ENCODE data around the gene F10. TPM values are rescaled to one million over a fixed set of nuclear protein-coding genes. Genes with fewer than 3 reads are reported as not detected.

F10 gene
- polyA plus RNA-seq, 1 of the 3 experiments (the other 2 are of a cell fraction): 12.5 TPM

DNA sequence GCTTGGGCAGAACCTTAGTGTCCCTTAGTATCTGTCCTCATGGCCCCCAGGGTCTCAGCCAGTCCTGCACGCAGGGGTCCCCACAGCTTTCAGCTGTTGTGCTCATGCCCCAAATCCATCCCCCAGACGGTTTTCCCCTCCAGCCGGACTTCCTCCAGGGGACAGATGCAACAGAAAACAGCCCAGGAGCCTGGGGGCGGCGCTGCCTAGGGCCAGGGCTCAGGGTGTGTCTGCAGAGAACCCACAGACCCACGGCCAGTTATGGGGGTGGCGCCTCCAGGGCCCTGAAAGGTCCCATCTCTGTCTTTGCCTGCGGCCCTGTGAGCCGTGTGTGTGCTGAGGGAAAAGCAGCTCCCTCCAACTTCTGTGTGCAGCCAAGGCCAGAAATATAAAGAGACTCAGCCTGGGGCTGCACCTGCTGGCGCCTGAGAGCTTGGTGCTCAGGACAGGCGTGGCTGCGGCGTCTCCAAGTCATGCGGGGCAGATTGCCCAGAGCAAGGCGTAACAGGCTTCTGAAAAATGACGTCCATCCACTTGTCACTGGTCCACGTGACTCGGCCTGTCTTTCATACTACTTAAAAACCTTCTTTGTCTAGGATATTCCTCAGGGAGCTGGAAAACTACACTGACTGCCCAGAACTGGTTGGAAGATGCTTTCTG lies 39.1 kb upstream of the F10 start:
- Histone ChIP-seq H2AFZ (ENCODE audit: low read depth) (no peak overlapping the region), H3K4me2 (no peak overlapping the region), H3K36me3 (replicated peaks in 1 of 2; ENCODE audit: control insufficient read depth in 1 of 2, insufficient read depth in 2 of 2, low read length in 1 of 2) (no peaks in the 10 kb centered on the region), H3K4me3 (ENCODE audit: low read depth in 2 of 2, low read length in 1 of 2) (no peak overlapping the region), H3K27ac (ENCODE audit: low read depth in 2 of 2, low read length in 1 of 2) (no peak overlapping the region), H3K9me2 (no peaks in the 10 kb centered on the region), H3K9ac (no peak overlapping the region), H3K79me2 (ENCODE audit: insufficient read depth) (no peaks in the 10 kb centered on the region), H3F3A (replicated peaks; ENCODE audit: insufficient read depth) (no peaks in the 10 kb centered on the region), H3K9me3 (no peaks in the 10 kb centered on the region), H3K27me3 (ENCODE audit: insufficient read depth) (no peaks in the 10 kb centered on the region), H3K4me1 (ENCODE audit: control insufficient read depth in 1 of 2, insufficient read depth in 2 of 2, low read depth in 1 of 2, low read length in 1 of 2) (peaks cover 0 to 4% of the 10 kb centered on the region in 2 experiments; a peak in 1 of 4 replicates), H4K20me1 (ENCODE audit: insufficient read depth) (no peaks in the 10 kb centered on the region)
- ChIA-PET POLR2A (no interaction called here), CTCF (interaction anchor here (1.4 kb wide), 1 partner anchor 54 kb away, joined by 5 read pairs; no protein-coding TSS in a partner anchor)
- TF ChIP-seq TCF12 (IDR thresholded peaks at IDR 0.05) (no peak), FOXM1 (IDR thresholded peaks at IDR 0.05; ENCODE audit: low read depth) (no peak)
- 61% methylated on average over 11 of the region's 18 CpGs for WGBS (ENCODE audit: low lambda C conversion rate)
- no peak for DNase-seq

DNA sequence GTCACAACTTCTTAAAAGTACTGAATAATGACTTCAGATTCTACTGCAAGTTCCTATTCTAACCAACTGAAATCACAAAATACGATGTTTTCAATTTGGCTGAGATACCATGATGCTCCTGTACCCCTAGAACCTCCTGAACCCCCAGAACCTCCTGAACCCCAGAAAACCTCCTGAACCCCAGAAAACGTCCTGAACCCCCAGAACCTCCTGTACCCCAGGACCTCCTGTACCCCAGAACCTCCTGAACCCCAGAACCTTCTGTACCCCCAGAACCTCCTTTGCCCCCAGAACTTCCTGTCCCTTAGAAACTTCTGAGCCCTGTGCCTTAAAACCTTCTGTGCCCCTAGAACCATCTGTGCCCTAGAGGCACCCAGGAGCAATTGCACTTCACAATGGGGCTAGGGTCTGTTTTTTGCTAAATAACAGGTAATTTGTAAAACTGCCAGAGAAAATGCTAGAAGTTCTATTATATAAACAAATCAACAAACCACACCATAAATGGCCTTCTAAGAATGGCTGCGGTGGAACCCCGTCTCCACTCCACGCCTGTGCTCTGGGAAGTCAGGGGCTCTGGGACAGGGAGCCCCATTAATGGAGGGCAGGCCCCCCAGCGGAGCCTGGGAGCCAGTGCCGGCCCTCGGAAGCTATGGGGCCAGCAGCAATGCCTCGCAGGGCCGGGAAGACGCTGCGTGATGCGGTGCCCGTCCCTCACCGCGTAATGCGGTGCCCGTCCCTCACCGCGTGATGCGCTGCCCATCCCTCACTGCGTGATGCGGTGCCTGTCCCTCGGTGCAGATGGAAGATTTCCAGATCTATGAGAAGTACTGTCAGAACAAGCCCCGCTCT lies 38.3 kb upstream of the F10 start:
- H3K79me2 ChIP-seq (ENCODE audit: insufficient read depth): no peaks in the 10 kb centered on the region
- ChIA-PET POLR2A (no interaction called here), CTCF (interaction anchor here (1.3 to 1.4 kb wide), 2 partner anchors 15 to 55 kb away, joined by 3 to 5 read pairs; no protein-coding TSS in a partner anchor)
- no peak overlapping the region for H3K27ac ChIP-seq (ENCODE audit: low read depth in 2 of 2, low read length in 1 of 2)
- no peak overlapping the region for H2AFZ ChIP-seq (ENCODE audit: low read depth)
- no peaks in the 10 kb centered on the region for H3K36me3 ChIP-seq (replicated peaks in 1 of 2; ENCODE audit: control insufficient read depth in 1 of 2, insufficient read depth in 2 of 2, low read length in 1 of 2)
- H3K4me1 ChIP-seq (ENCODE audit: control insufficient read depth in 1 of 2, insufficient read depth in 2 of 2, low read depth in 1 of 2, low read length in 1 of 2): peaks cover 0 to 4% of the 10 kb centered on the region in 2 experiments; a peak in 1 of 4 replicates
- no peaks in the 10 kb centered on the region for H3K27me3 ChIP-seq (ENCODE audit: insufficient read depth)
- no peak overlapping the region for H3K9ac ChIP-seq
- 87% methylated on average over 12 of the region's 25 CpGs for WGBS (ENCODE audit: low lambda C conversion rate)
- H3K4me2 ChIP-seq: no peak overlapping the region
- H3K9me3 ChIP-seq: no peaks in the 10 kb centered on the region
- no peak for TF ChIP-seq RCOR1 (IDR thresholded peaks at IDR 0.05; ENCODE audit: low read length)
- no peak for TF ChIP-seq GATA2 (CRISPR knock-in tag; IDR thresholded peaks at IDR 0.05)
- no peak for TF ChIP-seq NRF1 (IDR thresholded peaks at IDR 0.05; ENCODE audit: low read depth, low read length)
- TF ChIP-seq GABPA (IDR thresholded peaks at IDR 0.05; ENCODE audit: low read depth): no peak
- TF ChIP-seq FOXM1 (IDR thresholded peaks at IDR 0.05; ENCODE audit: low read depth): no peak
- TF ChIP-seq POLR2AphosphoS5 (IDR thresholded peaks at IDR 0.05; ENCODE audit: low read depth, low read length): no peak
- no peak for TF ChIP-seq TAF1 (IDR thresholded peaks at IDR 0.05; ENCODE audit: borderline replicate concordance, low read depth, low read length)
- TF ChIP-seq YY1 (IDR thresholded peaks at IDR 0.05; ENCODE audit: low read depth): no peak
- TF ChIP-seq EP300 (IDR thresholded peaks at IDR 0.05; ENCODE audit: borderline replicate concordance in 1 of 2, low read depth in 1 of 2, low read length in 1 of 2): no peak
- TF ChIP-seq SMC3 (IDR thresholded peaks at IDR 0.05; ENCODE audit: low read depth, low read length): no peak
- TF ChIP-seq ELF1 (IDR thresholded peaks at IDR 0.05): no peak
- TF ChIP-seq EZH2phosphoT487 (IDR thresholded peaks at IDR 0.05; ENCODE audit: borderline replicate concordance, low read depth): no peak
- TF ChIP-seq, protein P1, sequence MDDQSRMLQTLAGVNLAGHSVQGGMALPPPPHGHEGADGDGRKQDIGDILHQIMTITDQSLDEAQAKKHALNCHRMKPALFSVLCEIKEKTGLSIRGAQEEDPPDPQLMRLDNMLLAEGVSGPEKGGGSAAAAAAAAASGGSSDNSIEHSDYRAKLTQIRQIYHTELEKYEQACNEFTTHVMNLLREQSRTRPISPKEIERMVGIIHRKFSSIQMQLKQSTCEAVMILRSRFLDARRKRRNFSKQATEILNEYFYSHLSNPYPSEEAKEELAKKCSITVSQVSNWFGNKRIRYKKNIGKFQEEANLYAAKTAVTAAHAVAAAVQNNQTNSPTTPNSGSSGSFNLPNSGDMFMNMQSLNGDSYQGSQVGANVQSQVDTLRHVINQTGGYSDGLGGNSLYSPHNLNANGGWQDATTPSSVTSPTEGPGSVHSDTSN (IDR thresholded peaks at IDR 0.05): no peak
- TF ChIP-seq, protein P2, sequence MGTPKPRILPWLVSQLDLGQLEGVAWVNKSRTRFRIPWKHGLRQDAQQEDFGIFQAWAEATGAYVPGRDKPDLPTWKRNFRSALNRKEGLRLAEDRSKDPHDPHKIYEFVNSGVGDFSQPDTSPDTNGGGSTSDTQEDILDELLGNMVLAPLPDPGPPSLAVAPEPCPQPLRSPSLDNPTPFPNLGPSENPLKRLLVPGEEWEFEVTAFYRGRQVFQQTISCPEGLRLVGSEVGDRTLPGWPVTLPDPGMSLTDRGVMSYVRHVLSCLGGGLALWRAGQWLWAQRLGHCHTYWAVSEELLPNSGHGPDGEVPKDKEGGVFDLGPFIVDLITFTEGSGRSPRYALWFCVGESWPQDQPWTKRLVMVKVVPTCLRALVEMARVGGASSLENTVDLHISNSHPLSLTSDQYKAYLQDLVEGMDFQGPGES (IDR thresholded peaks at IDR 0.05; ENCODE audit: low read depth, low read length): no peak
- TF ChIP-seq CHD2 (IDR thresholded peaks at IDR 0.05; ENCODE audit: low read length, partially characterized antibody): no peak
- TF ChIP-seq, protein P3, sequence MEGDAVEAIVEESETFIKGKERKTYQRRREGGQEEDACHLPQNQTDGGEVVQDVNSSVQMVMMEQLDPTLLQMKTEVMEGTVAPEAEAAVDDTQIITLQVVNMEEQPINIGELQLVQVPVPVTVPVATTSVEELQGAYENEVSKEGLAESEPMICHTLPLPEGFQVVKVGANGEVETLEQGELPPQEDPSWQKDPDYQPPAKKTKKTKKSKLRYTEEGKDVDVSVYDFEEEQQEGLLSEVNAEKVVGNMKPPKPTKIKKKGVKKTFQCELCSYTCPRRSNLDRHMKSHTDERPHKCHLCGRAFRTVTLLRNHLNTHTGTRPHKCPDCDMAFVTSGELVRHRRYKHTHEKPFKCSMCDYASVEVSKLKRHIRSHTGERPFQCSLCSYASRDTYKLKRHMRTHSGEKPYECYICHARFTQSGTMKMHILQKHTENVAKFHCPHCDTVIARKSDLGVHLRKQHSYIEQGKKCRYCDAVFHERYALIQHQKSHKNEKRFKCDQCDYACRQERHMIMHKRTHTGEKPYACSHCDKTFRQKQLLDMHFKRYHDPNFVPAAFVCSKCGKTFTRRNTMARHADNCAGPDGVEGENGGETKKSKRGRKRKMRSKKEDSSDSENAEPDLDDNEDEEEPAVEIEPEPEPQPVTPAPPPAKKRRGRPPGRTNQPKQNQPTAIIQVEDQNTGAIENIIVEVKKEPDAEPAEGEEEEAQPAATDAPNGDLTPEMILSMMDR (IDR thresholded peaks at IDR 0.05): no peak
- H4K20me1 ChIP-seq (ENCODE audit: insufficient read depth): no peaks in the 10 kb centered on the region
- H3F3A ChIP-seq (replicated peaks; ENCODE audit: insufficient read depth): no peaks in the 10 kb centered on the region
- H3K9me2 ChIP-seq: no peaks in the 10 kb centered on the region
- DNase-seq: no peak
- H3K4me3 ChIP-seq (ENCODE audit: low read depth in 2 of 2, low read length in 1 of 2): no peak overlapping the region
